Measurements from ENCODE around the gene TMEM41B. TPM values are rescaled to one million over a fixed set of nuclear protein-coding genes. Genes with fewer than 3 reads are reported as not detected.

Gene TMEM41B
- polyA plus RNA-seq, 1 donor from 2014 or later, result 49.5 TPM

- no peak overlapping the region for H3K4me2 ChIP-seq (ENCODE audit: low read length)
- TF ChIP-seq RAD21 (conservative IDR thresholded peaks at IDR 0.05) (no peak), EP300 (conservative IDR thresholded peaks at IDR 0.05; ENCODE audit: poor library complexity, severe bottlenecking) (no peak), EZH2 (IDR thresholded peaks at IDR 0.05; ENCODE audit: borderline replicate concordance, insufficient read depth, low read length, poor library complexity, severe bottlenecking) (no peak), POLR2AphosphoS5 (IDR thresholded peaks at IDR 0.05) (no peak), MXI1 (conservative IDR thresholded peaks at IDR 0.05; ENCODE audit: poor library complexity, severe bottlenecking) (no peak), TAF1 (IDR thresholded peaks at IDR 0.05; ENCODE audit: low read depth) (no peak), REST (IDR thresholded peaks at IDR 0.05; ENCODE audit: borderline replicate concordance) (no peak), SMC3 (conservative IDR thresholded peaks at IDR 0.05; ENCODE audit: poor library complexity) (no peak)
- TF ChIP-seq, protein P1, sequence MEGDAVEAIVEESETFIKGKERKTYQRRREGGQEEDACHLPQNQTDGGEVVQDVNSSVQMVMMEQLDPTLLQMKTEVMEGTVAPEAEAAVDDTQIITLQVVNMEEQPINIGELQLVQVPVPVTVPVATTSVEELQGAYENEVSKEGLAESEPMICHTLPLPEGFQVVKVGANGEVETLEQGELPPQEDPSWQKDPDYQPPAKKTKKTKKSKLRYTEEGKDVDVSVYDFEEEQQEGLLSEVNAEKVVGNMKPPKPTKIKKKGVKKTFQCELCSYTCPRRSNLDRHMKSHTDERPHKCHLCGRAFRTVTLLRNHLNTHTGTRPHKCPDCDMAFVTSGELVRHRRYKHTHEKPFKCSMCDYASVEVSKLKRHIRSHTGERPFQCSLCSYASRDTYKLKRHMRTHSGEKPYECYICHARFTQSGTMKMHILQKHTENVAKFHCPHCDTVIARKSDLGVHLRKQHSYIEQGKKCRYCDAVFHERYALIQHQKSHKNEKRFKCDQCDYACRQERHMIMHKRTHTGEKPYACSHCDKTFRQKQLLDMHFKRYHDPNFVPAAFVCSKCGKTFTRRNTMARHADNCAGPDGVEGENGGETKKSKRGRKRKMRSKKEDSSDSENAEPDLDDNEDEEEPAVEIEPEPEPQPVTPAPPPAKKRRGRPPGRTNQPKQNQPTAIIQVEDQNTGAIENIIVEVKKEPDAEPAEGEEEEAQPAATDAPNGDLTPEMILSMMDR (IDR thresholded peaks at IDR 0.05; ENCODE audit: poor library complexity, severe bottlenecking), result no peak
- H2AFZ ChIP-seq (ENCODE audit: low read depth, low read length), result no peak overlapping the region
- no peak overlapping the region for H3K4me3 ChIP-seq (ENCODE audit: low read length)
- no peaks in the 10 kb centered on the region for H3K9me2 ChIP-seq (ENCODE audit: insufficient read depth, low read length)
- peaks cover 68% of the 10 kb centered on the region for H3K79me2 ChIP-seq (replicated peaks; ENCODE audit: insufficient read depth, low read length)
- H3K27ac ChIP-seq (ENCODE audit: low read length), result no peak overlapping the region
- no peaks in the 10 kb centered on the region for H3K36me3 ChIP-seq (ENCODE audit: insufficient read depth, low read length)
- no peaks in the 10 kb centered on the region for H3K9me3 ChIP-seq (ENCODE audit: low read length)
- H3K9ac ChIP-seq (ENCODE audit: low read length), result no peak overlapping the region
- no peaks in the 10 kb centered on the region for H3F3A ChIP-seq (ENCODE audit: insufficient read depth, low read length, poor library complexity, severe bottlenecking)
- no peaks in the 10 kb centered on the region for H3K27me3 ChIP-seq (ENCODE audit: insufficient read depth, low read depth, low read length)
- H4K20me1 ChIP-seq (ENCODE audit: insufficient read depth), result no peaks in the 10 kb centered on the region
Measured at GRCh38 chr11:9231848-9232177, 82.6 kb downstream of the TMEM41B start.

Small RNA genes lying within 50 kb of the gene (small RNA-seq; reads per million reads assigned to genes)
- gene RF00017, result 0 reads per million in 3 experiments

Other genes starting within 250 kb of the TMEM41B start
- gene SCUBE2, start 223.0 kb downstream of the TMEM41B start, polyA plus RNA-seq, result 2.6 and 9.9 TPM in 2 replicates
- 75.6 and 108 TPM in 2 replicates for gene DENND5A, start 49.2 kb downstream of the TMEM41B start, polyA plus RNA-seq
- gene IPO7, start 70.1 kb upstream of the TMEM41B start, polyA plus RNA-seq, result 56.3 and 69.2 TPM in 2 replicates
- 14.8 and 18.9 TPM in 2 replicates for gene ZNF143, start 146.4 kb upstream of the TMEM41B start, polyA plus RNA-seq

Data from neural cell (in vitro differentiated cells).